GM19324 (cell line): ENCODE data around the gene MAFF.
"Not testable (repeated sequence)": the region's sequence is repeated elsewhere in the genome, so short reads cannot be mapped to it uniquely, and the experiment has no call there.

Experiments used
- ATAC-seq: cut with Tn5 transposase; IDR thresholded peaks from one replicate; pipeline ENCODE4 v1.9.1; 2021; ENCODE audit warnings: mild to moderate bottlenecking, moderate library complexity; ENCODE audit not compliant: unreplicated experiment, low FRiP score

The MAFF gene

DNA sequence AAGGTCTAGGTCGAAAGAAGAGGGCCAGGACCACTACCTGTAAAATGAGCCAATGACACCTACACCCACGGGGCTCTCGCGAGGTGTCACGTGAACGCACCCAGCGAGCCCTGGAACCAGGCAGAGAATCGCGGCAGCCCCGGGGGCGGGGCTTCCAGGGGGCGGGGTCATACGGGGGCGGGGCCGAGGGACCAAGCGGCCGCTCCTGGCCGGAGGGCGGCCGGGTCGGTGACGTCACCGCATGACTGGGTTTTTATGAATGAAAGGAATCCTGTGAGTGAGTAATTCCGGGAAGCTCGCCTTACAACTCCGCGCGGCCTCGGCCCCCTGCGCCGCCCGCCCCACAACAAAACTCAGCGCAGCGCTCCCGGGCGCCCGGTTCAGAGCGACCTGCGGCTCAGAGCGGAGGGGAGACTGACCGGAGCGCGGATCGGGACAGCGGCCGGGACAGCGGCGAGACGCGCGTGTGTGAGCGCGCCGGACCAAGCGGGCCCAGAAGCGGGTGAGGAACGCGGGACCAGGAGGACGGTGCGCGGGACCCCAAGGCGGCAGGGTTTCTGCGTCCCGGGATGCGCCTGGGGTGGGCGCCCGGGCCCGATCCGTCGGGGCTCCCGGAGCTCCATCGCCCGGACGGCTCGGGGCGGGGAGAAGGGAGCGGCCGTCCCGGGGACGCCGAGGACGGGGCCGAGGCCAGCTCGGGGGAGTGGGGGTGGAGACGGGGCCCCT is at the start of gene MAFF:
TSS of gene MAFF (plus strand) at position 284 of the 726 bp plus-strand sequence. CDS start 11,860 bp downstream, outside the sequence.
- peak; percentile 53 for ATAC-seq

- ATAC-seq = no peak
Measured at GRCh38 chr22:38153821-38154562, 47.8 kb upstream of the MAFF start.

DNA sequence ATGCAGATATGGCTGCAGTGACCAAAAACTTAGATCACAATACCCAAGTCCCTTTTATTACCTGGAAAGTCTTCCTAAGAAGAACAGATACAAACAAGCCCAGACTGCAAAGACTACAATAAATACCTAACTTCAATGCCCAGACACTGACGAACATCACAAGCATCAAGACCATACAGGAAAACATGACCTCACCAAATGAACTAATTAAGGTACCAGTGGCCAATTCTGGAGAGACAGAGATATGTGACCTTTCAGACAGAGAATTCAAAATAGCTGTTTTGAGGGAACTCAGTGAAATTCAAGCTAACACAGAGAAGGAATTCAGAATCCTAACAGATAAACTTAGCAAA is 47.3 kb upstream of the MAFF start:
- not testable (repeated sequence) for ATAC-seq

GRCh38 chr22:38155703-38156102 is 46.1 kb upstream of the MAFF start:
- ATAC-seq = no peak

DNA sequence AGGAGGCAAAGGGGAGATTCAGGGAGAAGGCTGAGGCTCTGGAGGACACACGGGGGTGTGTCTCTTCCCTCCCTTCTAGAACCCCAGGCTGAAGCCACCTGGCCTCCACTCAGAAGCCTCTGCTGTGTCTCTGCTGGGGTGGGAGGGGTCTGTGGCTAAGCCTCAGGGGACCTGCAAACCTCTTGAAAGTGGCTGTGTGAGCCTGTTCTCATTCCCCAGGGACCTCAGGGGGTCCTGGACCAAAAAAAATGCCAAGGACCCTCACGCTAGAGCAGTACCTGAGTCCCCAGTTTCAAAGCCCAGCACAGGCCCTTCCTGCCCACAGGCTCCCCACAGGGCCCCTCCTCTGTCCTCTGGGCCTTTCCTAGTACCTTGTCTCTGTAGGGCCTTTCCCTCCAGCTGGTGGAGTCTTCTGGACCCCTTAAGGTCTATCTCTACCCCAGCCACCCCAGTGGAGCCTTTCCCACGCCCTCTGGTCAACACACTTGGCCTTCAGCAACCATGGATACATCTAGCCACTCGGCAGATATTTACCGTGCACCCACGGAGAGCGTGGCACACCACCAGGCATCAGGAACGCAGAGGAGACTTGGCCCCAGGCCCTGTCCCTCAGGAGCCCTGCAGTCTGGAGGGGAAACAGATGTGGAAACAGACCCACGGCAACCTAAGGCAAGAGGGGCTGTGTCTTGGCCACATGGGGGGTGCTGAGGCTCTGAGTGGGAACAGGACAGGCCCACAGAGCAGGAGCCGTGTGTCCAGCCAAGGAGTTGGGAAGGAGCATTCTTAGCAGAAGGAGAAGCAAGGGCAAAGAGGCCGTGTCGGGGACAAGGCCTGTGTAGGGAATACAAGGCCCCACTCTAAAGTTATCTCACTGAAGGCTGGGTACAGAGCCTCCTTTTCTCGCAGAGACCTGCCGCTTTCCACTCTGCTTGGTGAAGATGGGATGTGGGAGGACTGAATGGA is 38.6 kb upstream of the MAFF start:
- ATAC-seq = no peak

DNA sequence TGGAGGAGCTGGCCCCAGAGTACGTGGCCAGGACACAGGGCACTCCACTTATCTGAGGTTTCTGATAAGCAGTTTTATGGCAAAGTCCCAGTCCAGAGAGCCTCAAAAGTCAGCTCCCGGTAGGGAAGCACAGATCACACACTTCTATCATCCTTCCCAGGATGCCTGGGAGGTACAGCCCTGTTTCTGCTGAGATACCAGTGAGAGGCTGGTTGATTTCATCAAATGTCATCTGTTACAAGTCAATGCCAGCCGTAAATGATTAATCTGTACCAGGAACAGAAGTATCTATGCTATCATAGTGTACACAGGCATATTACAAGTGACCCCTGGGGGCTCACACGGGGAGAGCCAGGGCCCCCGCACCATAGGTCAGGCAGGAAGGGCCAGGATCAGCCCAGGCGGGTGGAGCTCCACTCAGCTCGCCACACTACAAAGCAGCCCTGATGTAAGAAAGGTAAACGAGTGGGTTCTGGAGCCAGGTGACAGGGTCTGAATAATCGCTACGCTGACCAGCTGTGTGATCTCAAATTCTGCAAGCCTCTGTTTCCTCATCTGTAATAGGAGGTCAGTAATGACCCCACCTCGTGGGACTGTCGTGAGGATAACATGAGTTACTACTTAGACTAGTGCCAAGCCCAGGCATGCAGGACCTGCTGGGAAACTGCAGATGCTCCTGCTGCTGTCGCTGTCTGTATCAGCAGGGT is 37.8 kb upstream of the MAFF start:
- no peak for ATAC-seq

DNA sequence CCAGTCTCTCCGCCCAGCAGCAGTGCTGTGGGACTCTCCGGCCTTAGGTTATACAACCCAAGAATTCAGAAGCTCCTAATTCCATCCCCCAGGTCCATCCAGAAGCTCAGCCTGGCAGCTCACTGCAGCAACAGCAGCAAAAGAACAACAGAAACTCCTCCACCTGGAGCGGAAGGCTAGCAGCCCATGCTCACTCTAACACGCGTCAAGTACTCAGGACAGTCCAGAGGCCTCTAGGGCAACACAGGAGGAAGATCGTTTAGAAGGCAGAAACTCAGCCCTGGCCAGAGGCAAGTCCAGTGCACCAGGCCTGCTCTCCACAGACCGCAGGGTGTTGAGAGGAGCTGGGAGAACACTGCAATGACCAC is 37.3 kb upstream of the MAFF start:
- ATAC-seq = no peak

DNA sequence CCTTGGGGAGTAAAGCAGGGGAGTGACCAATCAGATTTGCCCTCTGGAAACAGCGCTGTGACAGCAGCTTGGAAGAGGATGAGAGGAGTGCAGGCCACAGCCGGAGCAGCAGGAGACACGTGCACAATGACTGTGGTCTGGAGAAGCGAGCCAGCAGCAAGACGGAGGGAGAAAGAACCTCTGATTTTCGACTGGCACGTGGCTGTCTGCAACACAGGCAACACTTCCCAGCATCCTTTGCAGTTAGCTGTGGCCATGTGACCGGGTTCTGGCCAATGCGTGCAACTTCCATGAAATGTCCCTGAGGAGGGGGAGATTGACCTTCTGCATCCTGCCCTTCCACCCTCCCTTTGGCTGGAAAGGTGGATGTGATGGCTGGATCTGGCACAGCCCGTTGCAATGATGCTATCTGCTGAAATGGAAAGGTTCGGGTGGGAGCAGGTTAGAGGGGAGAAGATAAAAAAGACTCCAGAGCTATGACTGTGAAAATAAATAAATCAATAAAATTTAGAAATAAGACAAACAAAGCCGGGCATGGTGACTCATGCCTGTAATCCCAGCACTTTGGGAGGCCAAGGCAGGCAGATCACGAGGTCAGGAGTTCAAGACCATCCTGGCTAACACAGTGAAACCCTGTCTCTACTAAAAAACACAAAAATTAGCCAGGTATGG is 35.7 kb upstream of the MAFF start:
- ATAC-seq = no peak

DNA sequence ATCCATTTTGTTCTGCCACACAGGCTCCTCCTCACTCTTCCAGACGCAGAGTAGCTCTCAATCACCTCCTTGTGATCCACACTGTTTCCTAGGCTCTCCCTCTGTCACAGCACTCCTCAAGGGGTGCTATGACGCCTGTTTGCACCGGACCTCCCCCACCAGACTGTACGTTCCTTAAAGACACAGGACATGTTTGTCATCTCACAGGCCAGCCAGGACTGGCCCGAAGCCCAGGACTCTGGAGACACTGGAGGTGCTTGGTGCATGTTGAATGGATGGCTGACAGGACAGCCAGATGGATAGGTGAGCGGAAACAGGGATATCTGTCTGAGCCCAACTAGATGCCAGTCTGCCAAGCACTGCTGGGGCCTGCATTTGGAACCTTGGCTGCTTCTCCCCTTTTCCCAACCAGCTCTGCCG is 33.8 kb upstream of the MAFF start:
- no peak for ATAC-seq

DNA sequence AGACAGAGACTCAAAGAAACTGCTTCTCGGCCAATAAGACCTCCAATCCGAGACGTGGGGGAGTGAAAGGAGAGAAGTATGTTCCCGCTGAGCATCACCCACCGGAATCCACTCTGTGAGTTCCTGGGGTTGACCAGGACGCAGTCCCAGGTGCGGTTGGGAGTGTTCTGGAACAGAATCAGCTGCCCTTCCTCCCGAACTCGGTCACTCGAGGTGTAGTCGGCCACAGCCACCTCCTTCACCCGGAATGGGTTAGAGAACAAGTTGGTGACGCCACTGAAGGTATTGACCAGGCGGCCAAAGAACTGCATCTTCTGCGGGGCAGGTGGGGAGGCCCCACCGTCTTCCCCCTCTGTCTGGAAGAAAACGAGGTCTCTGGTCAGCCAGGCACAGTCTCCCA is 32.7 kb upstream of the MAFF start:
- no peak for ATAC-seq

DNA sequence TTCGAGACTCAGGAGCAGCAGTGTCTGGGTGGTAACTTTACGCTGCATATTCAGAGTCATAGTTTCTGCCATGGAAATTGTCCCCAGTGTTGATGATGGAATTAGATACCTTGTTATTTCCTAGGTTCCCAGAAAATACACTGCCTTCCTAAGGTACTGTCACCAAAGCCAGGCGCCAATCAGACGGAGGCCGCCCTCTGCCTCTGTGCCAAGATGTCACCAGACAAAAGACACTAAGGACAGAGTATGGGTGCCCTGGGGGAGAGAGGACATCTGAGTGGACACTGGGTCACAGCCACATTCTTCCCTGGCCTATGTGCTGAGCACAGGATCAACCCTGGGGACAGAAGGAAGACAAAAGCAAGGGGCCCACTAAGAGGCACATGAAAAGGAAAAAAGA is 31.3 kb upstream of the MAFF start:
- no peak for ATAC-seq

GRCh38 chr22:38171927-38172831 is 29.6 kb upstream of the MAFF start:
- ATAC-seq = no peak

- no peak for ATAC-seq
Measured at GRCh38 chr22:38172832-38173640, 28.8 kb upstream of the MAFF start.

DNA sequence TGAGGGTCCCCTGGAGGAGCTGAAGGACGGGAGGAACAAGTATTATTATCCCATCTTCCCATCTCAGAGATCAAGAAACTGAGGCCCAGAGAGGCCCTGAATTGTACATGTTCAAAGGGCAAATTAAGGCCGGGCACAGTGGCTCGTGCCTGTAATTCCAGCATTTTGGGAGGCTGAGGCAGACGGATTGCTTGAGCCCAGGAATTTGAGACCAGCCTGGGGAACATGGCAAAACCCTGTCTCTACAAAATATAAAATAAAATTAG is 28.2 kb upstream of the MAFF start:
- no peak for ATAC-seq

DNA sequence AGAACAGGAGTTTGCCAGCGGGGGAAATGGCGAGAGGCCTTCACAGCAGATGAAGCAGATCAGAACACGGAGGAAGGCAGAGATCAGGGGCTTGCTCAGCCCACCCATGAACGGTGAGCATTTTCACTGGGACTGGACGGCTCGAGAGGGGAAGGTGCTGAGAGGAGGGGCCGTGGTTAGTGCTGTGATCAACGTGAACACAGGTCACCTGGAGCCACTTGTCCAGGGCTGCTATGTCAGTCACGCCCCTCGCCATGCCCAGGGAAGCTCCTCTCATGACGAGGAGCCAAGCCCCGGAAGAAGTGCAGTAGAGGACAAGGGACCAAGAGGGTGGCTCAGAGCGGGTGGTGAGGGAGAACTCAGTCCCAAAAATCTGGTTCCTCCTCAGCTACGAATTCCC is 27.2 kb upstream of the MAFF start:
- no peak for ATAC-seq

GRCh38 chr22:38175206-38176118 is 26.3 kb upstream of the MAFF start:
- ATAC-seq = no peak

GRCh38 chr22:38176170-38176741 is 25.5 kb upstream of the MAFF start:
- no peak for ATAC-seq
